Kasumi-1 (cell line): ENCODE measurements around the gene PKDREJ.
A peak's percentile ranks its signal among the peaks of the same experiment; 100 is the strongest.

Experiments used
- DNase-seq, 2 experiments: peaks; one replicate each; lab custom pipeline; 2025; lab: John Stamatoyannopoulos, UW

Gene PKDREJ

DNA sequence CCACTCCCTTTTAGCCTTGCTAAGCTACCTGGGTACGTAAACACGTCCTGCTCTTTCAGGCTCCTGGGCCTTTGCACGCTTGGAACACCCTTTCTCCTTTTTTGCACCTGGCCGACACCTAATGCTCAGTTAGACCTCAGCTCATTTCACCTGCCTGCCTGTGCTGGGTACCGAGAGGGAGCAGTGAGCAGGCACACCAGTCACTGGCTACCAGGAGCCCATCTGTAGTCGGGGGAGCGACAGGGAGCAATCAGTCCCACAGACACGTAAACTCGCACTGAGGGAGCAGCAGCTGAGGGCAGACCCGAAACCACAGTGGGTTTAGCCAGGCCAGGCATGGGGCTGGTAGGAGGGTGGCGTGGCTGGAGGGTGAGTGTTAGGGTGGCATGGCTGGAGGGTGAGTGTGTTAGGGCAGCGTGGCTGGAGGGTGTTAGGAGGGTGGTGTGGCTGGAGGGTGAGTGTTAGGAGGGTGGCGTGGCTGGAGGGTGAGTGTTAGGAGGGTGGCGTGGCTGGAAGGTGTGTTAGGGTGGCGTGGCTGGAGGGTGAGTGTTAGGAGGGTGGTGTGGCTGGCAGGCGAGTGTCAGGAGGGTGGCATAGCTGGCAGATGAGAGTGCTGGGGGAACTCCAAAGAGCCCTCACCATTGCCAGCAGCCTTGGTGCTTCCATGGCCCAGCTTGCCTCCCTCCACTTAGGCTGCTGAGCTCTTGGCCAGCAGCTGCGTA is 27.1 kb upstream of the PKDREJ start:
- no peak for DNase-seq

DNA sequence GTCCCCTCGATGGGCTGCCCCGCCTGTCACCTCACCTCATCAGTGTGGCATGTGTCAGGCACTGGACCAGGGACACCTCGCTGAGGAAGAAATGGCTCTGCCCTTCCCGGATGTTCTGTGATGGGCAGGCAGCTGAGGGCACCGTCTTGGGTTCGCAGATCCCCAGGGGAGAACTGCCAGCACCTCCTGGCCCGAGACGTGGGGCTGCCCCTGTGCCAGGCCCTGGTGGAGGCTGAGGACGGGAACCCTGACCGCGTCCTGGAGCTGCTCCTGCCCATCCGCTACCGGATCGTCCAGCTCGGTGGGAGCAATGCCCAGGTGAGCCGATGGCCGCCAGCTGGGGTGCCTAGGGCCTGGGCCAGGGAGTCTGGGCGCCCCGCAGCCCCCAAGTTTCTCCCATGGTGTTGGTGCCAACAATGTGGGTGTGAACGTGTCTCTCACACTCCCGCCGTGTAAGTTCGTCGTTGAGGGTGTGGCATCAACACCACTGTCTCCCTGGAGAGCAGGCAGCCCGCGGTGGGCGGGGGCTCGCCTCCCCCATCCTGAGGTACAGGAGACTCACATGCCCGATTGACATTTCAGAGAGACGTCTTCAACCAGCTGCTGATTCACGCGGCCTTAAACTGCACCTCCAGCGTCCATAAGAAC is 26.2 kb upstream of the PKDREJ start:
- no peak for DNase-seq

DNA sequence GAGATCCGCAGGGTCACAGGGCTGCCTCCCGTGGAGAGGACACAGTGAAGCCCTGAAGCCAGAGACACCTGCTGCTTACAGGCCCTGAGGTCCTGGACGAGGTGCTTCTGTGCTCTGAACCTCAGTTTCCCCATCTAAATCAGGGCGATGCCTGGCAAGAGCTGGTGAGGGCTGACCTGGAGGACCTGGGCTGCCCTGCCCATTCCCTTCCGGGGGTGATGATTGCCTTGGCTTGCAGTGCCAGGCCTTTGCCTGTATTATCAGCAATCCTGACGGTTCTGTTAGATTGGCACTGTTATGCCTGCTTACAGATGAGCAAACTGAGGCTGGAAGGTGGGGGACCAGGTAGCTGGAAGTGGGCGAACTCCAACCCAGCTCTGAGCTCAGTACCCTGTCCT is 25.7 kb upstream of the PKDREJ start:
- no peak for DNase-seq

DNA sequence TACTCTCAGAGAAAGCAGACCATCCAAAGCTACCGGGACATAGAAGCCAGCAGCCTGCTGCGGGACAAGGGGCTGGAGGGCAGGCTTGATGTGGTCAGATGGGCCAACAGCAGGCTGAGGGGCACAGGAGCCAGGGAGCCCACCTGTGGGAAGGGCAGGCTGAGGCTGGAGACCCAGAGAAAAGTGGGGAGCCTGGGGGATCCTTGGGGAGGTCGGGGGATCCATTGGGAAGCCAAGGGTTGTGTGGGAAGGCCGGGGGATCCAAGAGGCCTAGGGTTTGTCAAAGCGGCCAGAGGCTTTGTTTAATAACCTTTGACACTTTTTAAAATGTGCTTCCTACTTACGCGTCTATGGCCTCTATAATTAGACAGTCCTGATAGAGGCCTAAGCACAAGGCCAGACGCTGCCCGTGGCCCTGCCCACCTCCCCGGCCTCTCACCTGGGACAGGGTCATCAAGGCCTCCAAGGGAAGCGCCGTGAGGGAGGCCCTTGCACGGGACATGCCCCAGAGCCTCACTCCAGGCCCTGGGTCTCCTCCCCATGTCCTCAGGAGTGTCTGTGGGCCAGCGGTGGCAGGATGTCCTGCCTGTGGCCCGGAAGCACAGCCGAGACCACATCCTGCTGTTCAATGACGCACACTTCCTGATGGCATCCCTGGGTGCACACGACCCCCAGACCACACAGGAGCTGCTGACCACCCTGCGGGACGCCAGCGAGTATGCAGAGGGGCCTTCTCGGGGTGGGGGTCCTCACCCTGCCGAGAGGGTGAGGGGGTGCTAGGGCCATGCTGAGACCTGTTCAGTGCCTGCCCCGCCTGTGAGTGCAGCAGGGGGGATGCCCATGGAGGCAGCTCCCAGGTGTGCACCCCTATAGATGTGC is 25.0 kb upstream of the PKDREJ start:
- DNase-seq = peak; percentile 35 to 54

DNA sequence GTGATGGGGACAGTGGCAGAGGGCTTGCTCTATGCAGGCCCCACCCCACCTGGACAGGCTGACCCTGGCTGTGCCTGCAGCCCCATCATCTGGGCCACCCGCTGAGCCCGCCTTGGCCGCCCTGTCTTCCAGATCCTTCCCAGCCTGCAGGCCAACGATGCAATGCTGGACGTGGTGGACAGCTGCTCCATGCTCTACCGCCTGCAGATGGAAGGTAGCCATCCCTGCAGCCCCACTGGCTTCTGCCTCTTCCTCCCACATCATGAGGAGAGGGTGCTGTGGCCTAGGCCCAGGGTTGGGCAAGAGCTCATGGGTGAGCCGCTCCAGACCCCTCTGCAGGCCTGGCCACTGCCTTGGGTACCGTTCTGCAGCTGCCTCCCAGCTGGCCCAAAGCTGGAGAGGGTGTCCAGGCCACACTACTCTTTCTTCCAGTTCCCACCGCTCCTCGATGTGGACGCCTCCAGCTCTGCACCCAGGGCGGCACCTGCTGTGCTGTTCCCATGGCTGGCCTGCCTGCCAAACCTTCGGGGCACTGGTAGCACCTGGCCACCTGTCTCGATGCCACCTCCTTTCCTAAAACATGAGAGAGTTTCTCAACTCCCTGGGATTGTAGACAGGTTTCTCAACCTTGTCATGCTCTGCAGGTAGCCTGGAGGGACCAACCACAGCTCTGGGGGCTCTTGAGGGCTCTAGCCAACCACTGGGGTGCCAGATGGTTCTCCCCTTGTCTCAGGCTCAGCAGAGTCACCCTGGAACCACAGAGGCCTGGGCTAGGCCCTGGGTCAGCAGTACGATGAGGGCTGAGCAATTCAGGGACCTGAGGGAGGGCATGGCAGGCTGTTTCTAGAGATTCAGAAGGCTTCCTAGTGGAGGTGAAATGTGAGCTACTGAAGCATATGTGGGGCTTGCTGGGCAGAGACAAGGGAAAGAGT is 24.1 kb upstream of the PKDREJ start:
- DNase-seq = no peak

DNA sequence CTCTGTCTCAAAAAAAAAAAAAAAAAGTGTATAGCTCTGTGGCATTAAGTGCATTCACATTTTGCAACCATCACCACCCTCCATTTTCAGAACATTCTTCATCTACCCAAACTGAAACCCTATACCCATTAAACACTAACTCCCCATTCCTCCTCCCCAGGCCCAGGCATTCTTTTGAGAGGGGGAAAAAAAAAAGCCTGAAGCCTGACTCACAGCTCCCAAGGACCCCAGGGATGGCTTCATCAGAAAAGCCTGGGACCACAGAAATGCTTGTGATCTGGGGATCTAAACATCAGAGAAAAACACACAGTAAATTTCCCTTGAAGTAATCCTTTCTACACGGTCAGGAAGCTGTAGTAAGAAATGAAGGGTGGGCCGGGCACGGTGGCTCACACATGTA is 22.9 kb upstream of the PKDREJ start:
- no peak for DNase-seq

DNA sequence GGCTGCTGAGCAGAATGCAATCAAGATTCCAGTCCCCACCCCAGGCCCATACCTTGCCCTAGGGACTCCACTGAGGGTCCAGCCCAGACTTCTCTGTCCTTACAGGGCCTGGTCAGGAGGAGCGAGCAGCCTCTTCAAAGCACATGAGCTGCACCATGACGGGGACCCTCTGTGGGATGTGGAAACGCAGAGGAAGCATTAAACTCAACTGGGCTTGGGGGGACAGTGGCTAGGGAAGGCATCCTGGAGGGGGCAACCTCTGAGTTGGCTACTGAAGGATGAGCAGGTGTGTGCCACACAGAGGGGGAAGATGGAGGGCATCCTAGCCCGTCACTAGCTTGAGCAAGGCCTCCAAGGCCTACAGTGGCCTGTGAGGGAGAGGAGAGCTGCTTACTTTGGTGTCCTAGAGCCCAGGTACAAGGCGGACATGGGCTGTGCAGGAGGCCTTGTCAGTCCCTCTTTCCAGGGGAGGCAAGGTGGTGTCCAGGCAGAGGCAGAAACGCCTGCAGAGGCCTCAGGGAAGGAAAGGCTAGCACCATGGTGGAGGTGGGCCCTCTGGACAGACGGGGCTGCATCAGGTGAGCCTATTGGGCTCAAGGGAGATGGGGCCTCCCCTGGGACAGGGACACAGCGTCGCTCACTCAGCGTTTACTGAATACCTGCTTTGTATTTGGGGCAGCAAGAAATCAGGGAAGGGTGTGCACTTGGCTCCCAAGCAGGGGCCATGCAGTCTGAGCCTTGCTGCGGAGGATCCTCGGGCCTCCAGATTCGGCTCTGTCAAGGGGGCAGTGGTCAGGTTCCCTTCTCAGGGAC is 18.9 kb upstream of the PKDREJ start:
- no peak for DNase-seq

DNA sequence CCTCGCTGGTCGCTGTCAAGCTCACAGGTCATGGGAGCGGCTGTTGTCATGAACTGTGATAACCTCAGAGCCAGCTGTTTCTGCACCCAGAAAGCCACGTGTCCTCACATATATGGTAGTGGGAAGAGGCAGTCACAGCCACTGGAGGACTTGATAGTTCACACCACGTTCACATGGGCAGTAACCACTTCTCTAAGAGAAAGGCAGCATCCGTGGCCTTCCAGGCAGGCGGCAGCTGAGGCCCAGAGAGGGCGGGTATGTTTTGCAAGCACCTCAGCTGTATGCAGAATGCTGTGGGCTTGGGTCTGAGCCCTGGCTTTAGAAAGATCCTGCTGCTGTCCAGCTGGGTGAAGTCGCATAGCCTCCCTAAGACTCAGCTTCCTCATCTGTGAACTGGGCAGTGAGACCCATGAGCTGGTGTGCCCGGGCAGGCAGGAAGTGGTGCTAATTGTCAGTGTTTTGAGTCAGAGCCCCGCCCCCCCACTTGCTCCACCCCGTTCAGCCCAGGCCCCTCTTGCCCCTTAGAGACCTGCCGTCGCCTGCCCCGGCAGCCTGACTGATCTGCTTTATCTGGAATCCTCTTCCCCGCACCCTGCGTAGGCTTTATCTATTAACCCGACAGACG is 18.0 kb upstream of the PKDREJ start:
- DNase-seq = no peak

DNA sequence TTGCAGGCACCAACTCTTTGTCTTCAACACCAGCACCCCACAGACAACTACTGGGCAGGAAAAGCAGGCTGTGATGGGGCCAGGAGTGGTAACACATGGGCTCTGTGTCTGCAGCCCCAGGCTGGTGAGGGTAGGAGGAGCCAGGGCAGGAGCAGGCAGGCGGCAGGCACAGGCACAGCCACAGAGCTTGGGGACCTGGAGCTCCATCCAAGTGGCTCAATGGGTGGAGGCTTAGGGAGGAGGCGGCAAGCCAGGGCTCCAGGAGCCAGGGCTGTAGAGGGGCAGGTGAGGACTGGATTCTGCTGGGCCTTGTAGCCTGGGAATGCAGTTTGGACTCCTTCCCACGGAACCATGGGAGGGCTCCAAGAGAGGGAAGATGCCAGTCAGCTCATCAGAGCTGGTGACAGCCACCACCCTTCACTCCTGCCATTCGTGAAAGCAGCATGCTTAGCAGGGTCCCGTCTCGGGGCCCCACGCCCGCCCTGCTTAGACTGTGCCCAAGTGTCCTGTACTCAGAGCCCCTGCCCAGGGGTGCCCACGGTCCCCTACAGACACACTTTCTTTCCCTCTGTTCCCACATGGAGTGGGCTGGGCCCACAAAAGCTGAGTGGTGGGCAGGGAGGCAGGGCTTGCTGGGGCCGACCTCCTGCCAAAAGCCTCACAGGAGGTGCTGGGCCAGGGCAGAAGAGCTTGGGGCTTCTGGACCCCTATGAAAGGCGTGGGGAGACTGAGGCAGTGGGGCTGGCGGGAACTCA is 17.1 kb upstream of the PKDREJ start:
- no peak for DNase-seq

DNA sequence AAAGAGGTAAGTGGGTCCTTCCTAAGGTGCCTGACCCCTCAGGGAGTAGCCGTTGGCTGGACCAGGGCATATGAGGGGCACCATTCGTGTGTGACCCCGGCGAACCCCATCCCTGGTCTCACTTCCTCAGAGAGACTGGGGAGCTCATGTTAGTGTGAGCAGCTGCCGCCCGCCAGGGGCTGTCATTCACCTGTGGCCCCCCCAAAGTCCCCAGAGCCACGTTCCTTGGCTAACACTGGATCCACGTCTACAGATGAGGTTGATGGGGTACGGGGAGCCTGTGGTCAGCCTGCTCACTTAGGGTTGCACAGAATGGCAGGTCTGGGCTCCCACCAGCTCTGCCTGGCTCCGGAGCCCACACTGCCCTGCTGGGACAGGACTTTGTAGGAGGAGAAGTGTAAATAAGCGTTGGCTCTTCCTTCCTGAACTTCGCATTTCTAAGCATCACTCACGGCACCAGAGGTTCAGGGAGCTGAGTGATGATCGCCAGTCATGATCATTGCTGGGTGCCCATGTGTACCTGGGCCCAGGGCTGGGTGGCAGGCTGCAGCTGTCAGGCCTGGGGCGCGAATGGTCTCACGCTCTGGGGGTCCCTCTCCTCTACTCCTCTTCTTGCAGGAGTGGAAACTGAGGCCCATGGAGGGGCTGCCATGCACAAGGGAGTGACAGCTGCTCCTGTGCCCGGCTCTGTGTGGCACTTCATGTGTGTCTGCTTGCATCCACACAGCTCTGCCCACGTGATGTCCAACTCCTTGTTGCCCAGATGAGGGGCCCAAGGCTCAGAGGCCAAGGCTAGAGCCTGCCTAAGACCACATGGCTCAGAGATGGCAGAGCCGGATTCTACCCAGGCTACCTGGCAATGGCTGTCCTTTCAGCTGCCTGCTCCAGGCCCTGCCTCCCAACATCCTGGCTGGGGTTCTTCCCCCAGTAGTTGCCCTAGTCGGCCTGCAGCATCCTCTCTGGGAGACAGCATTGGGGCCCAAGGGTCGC is 15.8 kb upstream of the PKDREJ start:
- DNase-seq = no peak

DNA sequence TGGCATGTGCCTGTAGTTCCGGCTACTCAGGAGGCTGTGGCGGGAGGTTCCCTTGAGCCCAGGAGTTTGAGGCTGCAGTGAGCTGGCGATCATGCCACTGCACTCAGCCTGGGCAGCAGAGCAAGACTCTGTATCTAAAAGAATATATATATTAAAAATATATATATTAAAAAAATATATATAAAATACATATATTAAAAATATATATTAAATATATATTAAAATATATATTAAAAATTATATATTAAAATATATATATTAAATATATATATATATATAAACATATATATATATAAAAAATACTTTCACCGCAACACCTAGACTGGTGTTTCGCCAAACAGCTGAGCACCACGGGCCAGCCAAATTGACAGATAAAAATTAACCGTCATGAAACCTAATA is 13.4 kb upstream of the PKDREJ start:
- no peak for DNase-seq

DNA sequence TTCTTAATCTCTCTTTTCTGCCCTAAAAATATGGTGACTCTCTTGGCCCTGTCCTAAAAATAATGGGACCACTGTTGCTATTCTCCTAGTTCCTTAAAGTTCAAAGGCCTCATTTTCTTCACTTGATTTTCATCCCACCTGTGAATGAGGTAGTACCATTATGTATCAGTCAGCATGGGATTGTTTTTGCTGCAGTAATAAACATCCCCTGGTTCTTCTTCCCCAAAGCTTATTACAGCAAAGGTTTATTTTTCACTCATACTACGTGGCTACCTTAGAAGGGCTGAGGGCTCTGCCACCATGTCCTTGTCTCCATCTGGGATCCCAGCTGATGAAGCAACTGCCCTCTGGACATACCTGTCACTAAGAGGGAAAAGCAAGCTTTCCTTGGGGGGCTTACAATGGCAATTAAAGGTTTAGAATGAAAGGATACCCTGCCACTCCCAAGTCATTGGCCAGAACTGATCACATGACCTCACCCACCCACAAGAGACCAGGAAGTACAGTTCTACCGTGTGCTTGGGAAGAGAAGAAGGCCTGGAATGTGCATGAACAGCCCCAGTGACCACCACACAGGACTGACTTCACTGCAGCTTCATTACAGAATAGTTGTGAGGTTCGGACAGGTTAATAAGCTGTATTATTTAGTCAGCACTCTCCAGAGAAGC is 12.4 kb upstream of the PKDREJ start:
- no peak for DNase-seq

DNA sequence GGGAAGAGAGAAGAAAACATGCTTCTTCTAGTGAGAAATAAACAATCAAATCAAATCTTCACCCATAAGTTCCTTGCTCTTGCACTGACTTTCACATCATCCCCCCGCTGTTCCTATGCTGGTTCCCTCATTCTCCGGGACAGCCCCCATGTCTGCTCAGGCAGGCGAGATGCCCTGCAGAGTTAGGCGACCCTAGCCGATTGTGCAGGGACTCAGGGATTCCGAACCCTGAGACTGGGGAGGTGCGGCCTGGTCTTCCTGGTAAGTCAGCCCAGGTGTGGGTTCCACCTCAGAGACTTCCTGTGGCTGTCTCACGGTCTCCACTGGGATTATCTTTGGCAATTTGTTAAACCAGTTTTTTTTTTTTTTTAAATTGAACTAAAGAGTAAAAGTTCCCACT is 11.2 kb upstream of the PKDREJ start:
- no peak for DNase-seq

DNA sequence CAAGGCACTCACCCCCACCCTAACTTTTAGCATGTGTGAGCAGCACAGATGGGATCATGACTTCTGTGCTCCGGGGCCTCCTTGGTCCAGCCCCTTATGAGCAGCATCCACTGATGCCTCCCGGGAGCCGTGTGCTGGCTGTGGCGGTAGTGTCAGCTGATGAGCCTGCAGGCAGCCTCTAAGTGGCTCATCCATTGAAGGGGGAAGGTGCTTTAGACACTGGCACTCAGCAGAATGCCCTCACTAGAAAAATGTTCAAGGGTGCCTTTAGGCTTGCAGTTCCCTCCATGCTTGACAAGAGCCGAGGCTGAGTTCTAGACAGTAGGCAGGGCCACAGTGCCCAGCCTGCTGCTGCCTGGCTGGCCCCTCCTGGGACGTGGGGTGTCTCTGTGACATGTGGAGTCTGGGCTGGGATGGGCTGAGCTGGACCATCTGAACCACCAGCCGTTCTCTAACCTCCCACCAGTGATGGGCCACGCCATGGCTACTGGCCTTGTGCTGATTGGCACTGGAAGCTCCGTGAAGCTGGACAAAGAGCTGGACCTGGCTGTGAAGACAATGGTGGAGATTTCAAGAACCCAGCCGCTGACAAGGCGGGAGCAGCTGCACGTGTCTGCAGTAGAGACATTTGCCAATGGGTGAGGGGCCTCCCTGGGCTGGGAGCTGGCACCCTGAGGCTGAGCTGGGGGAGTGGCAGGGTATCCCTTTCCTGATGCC is 10.4 kb upstream of the PKDREJ start:
- no peak for DNase-seq

DNA sequence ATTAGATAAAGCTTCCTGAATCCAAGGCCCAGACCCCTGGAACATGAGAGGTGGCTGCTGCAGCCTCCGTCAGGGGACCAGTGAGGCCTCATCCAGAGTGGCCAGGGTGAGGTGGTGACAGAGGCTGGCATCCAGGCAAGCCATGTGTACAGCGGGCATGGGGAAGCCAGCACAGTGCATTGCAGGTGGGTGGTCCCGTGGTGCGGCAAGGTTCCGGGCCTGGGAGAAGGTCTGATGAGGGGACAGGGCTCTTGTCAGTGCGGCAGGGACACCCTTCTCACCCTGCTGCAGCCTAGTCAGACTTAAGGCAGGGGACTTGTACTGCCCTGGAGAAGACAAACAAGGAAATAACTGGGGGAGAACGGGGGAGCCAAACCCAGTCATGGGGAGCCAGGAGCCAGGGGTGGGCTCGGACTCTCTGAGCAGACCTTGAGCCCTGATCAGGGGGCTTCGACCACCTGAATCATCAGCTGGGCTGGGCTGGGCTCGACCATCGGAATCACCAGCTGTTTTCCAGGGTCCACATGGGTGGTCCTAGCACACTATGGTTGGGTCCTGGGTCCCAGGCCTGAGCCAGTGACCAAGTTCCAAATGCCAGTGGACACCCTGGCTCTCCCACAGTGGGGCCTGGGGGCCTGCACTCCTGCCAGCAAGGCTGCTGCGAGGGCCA is 9.8 kb upstream of the PKDREJ start:
- no peak for DNase-seq

DNA sequence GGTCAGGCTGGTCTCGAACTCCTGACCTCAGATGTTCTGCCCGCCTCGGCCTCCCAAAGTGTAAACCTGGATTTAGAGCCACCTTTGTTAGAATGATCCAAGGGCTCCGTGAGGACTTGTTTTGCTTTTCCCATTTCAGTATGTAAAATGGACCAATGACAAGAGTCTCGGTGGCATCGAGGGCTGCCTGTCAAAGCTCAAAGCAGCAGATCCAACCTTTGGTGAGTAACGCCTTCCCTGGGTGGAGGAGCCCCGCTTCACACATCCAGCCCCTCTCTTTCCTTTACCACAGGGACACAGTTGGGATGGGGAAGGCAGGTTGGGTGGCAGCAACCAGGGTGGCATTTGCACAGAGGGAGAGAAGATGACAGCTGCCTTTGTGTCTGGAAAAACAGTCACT is 9.1 kb upstream of the PKDREJ start:
- no peak for DNase-seq

DNA sequence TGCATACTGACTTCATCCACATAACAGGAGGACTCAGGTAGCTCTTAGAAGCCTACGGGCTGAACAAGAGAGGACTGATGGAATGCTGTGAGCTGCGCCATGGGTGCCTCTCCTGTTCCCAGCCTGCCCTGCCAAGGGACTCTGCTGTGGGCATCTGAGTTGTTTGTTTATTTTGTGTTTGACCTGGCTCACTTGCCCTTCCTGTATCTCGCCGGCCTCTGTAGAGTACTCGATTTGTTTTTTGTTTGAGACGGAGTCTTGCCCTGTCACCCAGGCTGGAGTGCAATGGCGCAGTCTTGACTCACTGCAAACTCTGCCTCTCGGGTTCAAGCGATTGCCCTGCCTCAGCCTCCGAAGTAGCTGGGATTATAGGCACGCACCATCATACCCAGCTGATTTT is 6.4 kb upstream of the PKDREJ start:
- DNase-seq = no peak
